ENCODE data around the gene ARHGAP45. TPM values are rescaled to one million over a fixed set of nuclear protein-coding genes. Genes with fewer than 3 reads are reported as not detected.

Gene ARHGAP45
- total and polyA plus RNA-seq, 2 experiments from 2014 or later, result 24.7 to 71.8 TPM

DNA sequence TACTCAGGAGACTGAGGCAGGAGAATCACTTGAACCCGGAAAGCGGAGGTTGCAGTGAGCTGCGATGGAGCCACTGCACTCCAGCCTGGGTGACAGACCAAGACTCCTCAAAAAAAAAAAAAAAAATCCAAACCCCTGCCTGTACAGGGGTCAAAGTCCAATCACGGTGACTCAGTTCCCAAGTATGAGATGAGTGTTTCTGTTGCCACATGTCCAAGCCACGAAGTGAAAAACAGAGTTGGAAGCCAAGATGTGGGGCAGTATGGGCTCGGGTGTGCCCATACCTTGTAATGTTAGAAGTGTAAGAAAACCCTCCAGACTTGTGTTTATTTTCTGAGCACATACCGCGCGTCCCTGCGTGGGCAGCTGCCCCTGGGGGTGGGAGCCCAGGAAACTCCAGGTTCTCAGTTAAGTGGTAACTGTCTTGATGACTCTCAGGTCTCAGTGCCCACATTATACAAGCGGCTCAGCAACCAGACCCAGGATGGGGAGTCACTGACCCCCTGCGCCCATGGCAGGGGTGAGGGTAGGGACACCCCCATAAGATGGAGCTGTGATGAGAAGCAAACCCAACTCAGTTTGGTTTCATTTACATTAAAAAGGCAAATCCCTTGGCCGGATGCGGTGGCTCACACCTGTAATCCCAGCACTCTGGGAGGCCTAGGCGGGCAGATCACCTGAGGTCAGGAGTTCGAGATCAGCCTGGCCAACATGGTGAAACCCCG lies 35.6 kb downstream of the ARHGAP45 start:
- Histone ChIP-seq H3K9me2 (ENCODE audit: insufficient read depth) (no peaks in the 10 kb centered on the region), H3K27ac (ENCODE audit: low read depth) (peak overlapping the region; percentile 89), H3K27me3 (ENCODE audit: insufficient read depth) (no peaks in the 10 kb centered on the region), H3K79me2 (replicated peaks; ENCODE audit: insufficient read depth) (no peaks in the 10 kb centered on the region), H4K20me1 (replicated peaks; ENCODE audit: insufficient read depth) (no peaks in the 10 kb centered on the region; the same call in 1 of the 2 replicates), H3K4me2 (0 out of 2 replicates have a peak overlapping the region, but pooled peaks have one; percentile 27), H3K4me3 (no peak overlapping the region), H3K36me3 (ENCODE audit: insufficient read depth) (0 out of 2 replicates have a peak, but pooled peaks cover 3% of the 10 kb centered on the region), H2AFZ (no peak overlapping the region), H3F3A (replicated peaks; ENCODE audit: low read depth) (peaks cover 25% of the 10 kb centered on the region), H3K4me1 (ENCODE audit: insufficient read depth) (peaks cover 11% of the 10 kb centered on the region)
- Mint-ChIP-seq H3K36me3 (ENCODE audit: low read depth) (peaks cover 12% of the 10 kb centered on the region), H3K27ac (no peak overlapping the region), H3K4me3 (no peak overlapping the region; the same call in 2 of the 3 replicates), H3K9me3 (no peaks in the 10 kb centered on the region), H3K4me1 (peaks cover 23% of the 10 kb centered on the region; the same call in 2 of the 3 replicates), H3K27me3 (ENCODE audit: insufficient read depth, low read depth, poor library complexity) (peaks cover 21% of the 10 kb centered on the region)
- TF ChIP-seq ZNF114 (CRISPR knock-in tag; IDR thresholded peaks at IDR 0.05), result no peak
- DNase-seq (ENCODE audit: low spot score), result no peak
- no peak for ATAC-seq

DNA sequence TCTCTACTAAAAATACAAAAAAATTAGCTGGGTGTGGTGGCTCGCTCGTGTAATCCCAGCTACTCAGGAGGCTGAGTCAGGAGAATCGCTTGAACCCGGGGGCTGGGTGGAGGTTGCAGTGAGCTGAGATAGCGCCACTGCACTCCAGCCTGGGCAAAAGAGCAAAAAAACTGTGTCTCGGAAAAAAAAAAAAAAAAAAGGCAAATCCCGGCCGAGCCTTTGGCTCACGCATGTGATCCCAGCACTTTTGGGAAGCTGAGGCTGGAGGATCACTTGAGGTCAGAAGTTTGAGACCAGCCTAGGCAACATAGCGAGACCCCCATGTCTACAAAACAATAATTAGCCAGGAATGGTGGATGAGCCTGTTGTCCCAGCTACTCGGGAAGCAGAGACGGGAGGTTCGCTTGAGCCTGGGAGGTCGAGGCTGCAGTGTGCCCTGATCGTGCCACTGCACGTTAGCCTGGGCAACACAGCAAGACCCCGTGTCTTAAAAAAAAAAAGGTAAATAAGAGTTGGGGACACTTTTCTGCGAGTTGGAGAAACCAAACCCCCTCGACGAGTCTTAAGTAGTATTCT lies 36.3 kb downstream of the ARHGAP45 start:
- peak overlapping the region; percentile 50 for H3K4me3 Mint-ChIP-seq
- no peak overlapping the region for H2AFZ ChIP-seq
- H3K79me2 ChIP-seq (replicated peaks; ENCODE audit: insufficient read depth), result no peaks in the 10 kb centered on the region
- DNase-seq (ENCODE audit: low spot score), result no peak
- no peaks in the 10 kb centered on the region; the same call in 1 of the 2 replicates for H4K20me1 ChIP-seq (replicated peaks; ENCODE audit: insufficient read depth)
- peak overlapping the region; percentile 89 for H3K27ac ChIP-seq (ENCODE audit: low read depth)
- H3K4me2 ChIP-seq, result peak overlapping the region; percentile 44; the same call in 1 of the 2 replicates
- peaks cover 18% of the 10 kb centered on the region; the same call in 2 of the 3 replicates for H3K4me1 Mint-ChIP-seq
- peaks cover 11% of the 10 kb centered on the region for H3K4me1 ChIP-seq (ENCODE audit: insufficient read depth)
- H3K36me3 Mint-ChIP-seq (ENCODE audit: low read depth), result peaks cover 12% of the 10 kb centered on the region
- H3K4me3 ChIP-seq, result peak overlapping the region; percentile 15; the same call in 1 of the 2 replicates
- peak overlapping the region; percentile 62; the same call in 1 of the 2 replicates for H3K27ac Mint-ChIP-seq
- H3K36me3 ChIP-seq (ENCODE audit: insufficient read depth), result 0 out of 2 replicates have a peak, but pooled peaks cover 3% of the 10 kb centered on the region
- ATAC-seq, result no peak
- H3K27me3 ChIP-seq (ENCODE audit: insufficient read depth), result no peaks in the 10 kb centered on the region
- H3K9me2 ChIP-seq (ENCODE audit: insufficient read depth), result no peaks in the 10 kb centered on the region
- peaks cover 21% of the 10 kb centered on the region for H3K27me3 Mint-ChIP-seq (ENCODE audit: insufficient read depth, low read depth, poor library complexity)
- H3K9me3 Mint-ChIP-seq, result no peaks in the 10 kb centered on the region
- H3F3A ChIP-seq (replicated peaks; ENCODE audit: low read depth), result peaks cover 26% of the 10 kb centered on the region
- TF ChIP-seq ZNF331 (CRISPR knock-in tag; IDR thresholded peaks at IDR 0.05; ENCODE audit: low read depth) (no peak), NANOG (IDR thresholded peaks at IDR 0.05; ENCODE audit: borderline replicate concordance) (no peak), POLR2AphosphoS5 (IDR thresholded peaks at IDR 0.05; ENCODE audit: low read depth) (no peak), JUNB (IDR thresholded peaks at IDR 0.05; ENCODE audit: unreplicated experiment) (no peak), EZH2 (IDR thresholded peaks at IDR 0.05; ENCODE audit: low read depth, unreplicated experiment) (no peak)
- TF ChIP-seq, protein P1, sequence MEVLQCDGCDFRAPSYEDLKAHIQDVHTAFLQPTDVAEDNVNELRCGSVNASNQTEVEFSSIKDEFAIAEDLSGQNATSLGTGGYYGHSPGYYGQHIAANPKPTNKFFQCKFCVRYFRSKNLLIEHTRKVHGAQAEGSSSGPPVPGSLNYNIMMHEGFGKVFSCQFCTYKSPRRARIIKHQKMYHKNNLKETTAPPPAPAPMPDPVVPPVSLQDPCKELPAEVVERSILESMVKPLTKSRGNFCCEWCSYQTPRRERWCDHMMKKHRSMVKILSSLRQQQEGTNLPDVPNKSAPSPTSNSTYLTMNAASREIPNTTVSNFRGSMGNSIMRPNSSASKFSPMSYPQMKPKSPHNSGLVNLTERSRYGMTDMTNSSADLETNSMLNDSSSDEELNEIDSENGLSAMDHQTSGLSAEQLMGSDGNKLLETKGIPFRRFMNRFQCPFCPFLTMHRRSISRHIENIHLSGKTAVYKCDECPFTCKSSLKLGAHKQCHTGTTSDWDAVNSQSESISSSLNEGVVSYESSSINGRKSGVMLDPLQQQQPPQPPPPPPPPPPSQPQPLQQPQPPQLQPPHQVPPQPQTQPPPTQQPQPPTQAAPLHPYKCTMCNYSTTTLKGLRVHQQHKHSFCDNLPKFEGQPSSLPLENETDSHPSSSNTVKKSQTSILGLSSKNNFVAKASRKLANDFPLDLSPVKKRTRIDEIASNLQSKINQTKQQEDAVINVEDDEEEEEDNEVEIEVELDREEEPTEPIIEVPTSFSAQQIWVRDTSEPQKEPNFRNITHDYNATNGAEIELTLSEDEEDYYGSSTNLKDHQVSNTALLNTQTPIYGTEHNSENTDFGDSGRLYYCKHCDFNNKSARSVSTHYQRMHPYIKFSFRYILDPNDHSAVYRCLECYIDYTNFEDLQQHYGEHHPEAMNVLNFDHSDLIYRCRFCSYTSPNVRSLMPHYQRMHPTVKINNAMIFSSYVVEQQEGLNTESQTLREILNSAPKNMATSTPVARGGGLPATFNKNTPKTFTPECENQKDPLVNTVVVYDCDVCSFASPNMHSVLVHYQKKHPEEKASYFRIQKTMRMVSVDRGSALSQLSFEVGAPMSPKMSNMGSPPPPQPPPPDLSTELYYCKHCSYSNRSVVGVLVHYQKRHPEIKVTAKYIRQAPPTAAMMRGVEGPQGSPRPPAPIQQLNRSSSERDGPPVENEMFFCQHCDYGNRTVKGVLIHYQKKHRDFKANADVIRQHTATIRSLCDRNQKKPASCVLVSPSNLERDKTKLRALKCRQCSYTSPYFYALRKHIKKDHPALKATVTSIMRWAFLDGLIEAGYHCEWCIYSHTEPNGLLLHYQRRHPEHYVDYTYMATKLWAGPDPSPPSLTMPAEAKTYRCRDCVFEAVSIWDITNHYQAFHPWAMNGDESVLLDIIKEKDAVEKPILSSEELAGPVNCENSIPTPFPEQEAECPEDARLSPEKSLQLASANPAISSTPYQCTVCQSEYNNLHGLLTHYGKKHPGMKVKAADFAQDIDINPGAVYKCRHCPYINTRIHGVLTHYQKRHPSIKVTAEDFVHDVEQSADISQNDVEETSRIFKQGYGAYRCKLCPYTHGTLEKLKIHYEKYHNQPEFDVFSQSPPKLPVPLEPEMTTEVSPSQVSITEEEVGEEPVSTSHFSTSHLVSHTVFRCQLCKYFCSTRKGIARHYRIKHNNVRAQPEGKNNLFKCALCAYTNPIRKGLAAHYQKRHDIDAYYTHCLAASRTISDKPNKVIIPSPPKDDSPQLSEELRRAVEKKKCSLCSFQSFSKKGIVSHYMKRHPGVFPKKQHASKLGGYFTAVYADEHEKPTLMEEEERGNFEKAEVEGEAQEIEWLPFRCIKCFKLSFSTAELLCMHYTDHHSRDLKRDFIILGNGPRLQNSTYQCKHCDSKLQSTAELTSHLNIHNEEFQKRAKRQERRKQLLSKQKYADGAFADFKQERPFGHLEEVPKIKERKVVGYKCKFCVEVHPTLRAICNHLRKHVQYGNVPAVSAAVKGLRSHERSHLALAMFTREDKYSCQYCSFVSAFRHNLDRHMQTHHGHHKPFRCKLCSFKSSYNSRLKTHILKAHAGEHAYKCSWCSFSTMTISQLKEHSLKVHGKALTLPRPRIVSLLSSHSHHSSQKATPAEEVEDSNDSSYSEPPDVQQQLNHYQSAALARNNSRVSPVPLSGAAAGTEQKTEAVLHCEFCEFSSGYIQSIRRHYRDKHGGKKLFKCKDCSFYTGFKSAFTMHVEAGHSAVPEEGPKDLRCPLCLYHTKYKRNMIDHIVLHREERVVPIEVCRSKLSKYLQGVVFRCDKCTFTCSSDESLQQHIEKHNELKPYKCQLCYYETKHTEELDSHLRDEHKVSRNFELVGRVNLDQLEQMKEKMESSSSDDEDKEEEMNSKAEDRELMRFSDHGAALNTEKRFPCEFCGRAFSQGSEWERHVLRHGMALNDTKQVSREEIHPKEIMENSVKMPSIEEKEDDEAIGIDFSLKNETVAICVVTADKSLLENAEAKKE (CRISPR knock-in tag; IDR thresholded peaks at IDR 0.05), result no peak
- TF ChIP-seq, protein P2, sequence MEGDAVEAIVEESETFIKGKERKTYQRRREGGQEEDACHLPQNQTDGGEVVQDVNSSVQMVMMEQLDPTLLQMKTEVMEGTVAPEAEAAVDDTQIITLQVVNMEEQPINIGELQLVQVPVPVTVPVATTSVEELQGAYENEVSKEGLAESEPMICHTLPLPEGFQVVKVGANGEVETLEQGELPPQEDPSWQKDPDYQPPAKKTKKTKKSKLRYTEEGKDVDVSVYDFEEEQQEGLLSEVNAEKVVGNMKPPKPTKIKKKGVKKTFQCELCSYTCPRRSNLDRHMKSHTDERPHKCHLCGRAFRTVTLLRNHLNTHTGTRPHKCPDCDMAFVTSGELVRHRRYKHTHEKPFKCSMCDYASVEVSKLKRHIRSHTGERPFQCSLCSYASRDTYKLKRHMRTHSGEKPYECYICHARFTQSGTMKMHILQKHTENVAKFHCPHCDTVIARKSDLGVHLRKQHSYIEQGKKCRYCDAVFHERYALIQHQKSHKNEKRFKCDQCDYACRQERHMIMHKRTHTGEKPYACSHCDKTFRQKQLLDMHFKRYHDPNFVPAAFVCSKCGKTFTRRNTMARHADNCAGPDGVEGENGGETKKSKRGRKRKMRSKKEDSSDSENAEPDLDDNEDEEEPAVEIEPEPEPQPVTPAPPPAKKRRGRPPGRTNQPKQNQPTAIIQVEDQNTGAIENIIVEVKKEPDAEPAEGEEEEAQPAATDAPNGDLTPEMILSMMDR (conservative IDR thresholded peaks at IDR 0.05; ENCODE audit: low read depth in 2 of 2), result no peak
